GM12874 (cell line): Measurements from ENCODE around the gene ITGBL1.

ENCODE experiments used
- TF ChIP-seq, protein P1 (sequence below): IDR thresholded peaks from 2 replicates; pipeline ENCODE4 v1.5.1; 2011; ENCODE audit warnings: low read depth, mild to moderate bottlenecking, control low read depth, low read length, moderate library complexity; ENCODE audit not compliant: insufficient read depth

ITGBL1 gene

DNA sequence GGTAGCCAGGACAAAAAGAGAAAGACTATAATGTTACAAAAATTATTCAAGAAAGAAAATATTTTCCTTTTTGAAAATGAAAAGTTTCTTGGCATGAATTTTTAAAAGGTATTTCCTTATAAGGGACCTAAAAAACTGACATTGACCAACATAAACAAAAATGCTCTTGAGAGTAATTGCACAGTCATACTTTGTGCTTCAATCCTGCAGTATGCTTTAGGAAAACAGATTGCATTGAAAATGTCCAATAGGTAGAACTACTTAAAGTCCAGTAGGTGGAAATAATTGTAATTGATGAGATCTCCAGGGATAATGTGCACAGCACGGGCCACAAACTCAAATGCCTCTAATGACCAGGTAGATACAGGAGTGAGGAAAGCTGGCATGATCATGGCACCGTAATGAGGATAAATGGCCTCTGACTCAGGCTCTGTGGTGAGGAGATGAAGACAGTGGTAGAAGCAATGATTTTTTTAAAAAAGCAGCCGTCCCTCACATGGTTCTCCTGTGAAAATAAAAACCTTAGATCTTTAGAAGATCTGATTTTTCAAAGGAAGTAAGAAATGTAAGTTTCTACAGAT is 278.0 kb downstream of the ITGBL1 start:
- TF ChIP-seq, protein P1, sequence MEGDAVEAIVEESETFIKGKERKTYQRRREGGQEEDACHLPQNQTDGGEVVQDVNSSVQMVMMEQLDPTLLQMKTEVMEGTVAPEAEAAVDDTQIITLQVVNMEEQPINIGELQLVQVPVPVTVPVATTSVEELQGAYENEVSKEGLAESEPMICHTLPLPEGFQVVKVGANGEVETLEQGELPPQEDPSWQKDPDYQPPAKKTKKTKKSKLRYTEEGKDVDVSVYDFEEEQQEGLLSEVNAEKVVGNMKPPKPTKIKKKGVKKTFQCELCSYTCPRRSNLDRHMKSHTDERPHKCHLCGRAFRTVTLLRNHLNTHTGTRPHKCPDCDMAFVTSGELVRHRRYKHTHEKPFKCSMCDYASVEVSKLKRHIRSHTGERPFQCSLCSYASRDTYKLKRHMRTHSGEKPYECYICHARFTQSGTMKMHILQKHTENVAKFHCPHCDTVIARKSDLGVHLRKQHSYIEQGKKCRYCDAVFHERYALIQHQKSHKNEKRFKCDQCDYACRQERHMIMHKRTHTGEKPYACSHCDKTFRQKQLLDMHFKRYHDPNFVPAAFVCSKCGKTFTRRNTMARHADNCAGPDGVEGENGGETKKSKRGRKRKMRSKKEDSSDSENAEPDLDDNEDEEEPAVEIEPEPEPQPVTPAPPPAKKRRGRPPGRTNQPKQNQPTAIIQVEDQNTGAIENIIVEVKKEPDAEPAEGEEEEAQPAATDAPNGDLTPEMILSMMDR: no peak

DNA sequence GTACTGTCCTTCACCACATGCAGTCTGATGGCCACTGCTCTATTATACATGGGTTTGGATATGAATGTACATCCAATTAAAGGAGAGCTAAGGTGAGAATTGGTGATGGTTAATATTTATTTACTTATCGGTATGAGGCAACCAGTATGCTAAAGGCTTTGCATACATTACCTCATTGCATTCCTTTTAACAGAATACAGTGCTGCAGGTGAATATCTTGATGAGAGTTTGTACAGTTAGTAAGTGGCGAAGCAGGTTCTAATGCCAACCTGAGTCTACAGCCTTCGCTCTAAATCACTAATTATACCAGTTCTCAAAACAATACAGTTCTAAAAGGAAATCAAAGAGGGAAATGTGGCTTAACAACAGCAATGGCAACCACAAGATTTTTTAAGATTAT is 284.1 kb downstream of the ITGBL1 start:
- TF ChIP-seq, protein P1: no peak

DNA sequence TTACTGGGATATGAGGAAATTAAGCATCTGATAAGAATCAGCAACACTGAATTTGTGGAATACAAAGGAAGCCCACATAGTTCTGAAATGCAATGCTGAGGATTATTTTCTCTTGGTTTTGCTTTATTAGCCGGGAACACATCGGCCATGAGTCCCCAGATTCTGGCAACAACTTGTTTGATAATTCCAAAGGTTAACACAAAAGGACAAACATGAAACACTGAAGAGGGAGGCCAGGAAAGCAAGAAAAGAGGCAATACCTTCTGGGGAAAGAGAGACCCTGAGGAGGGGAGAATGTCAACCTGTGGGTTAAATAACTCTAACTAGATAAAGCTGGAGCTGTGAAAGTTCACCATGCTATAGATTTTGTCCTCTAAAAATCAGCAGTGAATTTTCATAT is 285.9 kb downstream of the ITGBL1 start:
- TF ChIP-seq, protein P1: no peak

DNA sequence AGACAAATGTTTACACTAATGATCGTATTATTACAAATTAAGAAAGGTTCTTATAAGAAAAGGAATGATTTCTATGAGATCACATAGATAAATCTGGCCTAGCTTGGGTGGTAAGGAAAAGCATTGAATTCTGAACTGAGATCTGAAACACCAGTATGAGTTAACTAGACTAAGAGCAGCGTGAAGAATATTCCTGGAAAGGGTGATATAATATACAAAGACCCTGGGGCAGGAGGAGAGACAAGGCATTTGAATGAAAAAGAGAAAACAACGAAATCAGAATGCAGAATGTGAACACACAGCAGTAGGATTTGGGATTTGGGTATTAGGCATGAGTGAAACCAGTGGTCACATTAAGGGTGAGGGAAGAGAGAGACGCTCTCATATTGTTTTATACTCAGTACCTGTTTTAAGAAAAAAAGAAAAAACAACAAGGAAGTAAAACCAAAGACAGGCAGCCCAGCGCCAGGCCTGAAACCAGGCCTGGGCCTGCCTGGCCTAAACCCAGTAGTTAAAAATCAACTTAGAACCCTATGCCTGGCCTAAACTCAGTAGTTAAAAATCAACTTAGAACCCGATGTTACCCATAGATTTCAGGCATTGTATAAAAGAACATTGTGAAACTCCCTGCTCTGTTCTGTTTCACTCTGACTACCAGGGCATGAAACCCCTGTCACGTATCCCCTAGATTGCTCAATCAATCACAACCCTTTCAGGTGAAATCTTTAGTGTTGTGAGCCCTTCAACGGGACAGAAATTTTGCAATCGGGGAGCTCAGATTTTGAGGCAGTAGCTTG is 287.1 kb downstream of the ITGBL1 start:
- TF ChIP-seq, protein P1: no peak

DNA sequence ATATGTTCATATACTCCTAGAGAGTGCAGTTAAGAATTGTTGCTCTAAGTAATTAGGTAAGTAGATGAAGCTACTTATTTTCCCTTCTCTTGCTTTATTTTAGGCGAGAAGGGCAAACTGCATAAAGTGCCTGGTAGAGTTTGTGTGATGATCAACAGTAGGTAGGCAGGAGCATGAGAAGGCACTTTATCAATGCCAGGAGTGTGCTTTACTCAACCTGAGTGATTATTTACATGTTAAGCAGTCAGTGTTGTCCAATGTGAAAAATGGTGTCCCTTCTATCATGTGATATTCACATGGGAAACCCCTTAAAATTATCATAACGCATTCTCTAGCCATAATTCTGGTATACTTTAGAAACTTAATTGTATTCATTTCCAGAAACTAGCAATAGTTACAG is 294.0 kb downstream of the ITGBL1 start:
- TF ChIP-seq, protein P1: no peak

DNA sequence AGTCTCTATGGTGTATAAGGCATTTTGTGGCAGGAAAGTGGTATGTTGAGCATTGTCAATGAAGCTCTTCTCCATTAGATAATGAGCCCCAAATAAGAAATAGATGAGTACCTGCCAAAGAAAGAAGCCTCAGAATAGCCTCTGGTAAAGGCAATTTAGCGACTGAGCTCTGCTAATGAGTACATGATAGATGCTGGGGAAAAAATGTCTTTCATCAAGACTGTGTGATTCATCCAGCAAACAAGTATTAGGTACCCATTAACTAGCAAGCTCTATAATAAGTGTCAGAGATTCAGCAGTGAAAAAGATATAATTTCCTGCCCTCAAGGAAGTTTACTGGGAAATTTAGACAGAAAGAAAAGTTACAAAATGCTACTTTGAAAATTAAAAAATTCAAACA is 294.6 kb downstream of the ITGBL1 start:
- TF ChIP-seq, protein P1: no peak

DNA sequence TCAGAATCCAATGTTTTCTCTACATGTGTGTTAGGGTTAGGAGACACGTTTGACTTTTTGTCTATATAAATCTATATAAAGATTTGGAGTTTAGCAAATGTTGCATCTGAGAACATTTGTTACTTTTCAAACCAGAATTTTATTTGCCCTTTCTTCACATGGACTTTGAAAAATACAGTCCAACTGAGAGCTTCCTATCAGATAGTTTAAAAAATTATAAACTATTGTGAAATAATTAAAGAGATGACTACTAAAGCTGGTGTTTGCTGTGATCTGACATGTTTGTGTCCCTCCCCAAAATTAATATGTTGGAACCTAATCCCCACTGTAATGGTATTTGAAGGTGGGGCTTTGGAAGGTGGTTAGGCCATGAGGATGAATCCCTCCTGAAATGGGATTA is 297.1 kb downstream of the ITGBL1 start:
- TF ChIP-seq, protein P1: no peak
